D721Med (cell line): ENCODE measurements around the gene POU3F2.

ENCODE experiments used
- DNase-seq: peaks from one replicate; pipeline ENCODE4 v3.0.0; 2011; ENCODE audit warnings: low spot score; ENCODE audit not compliant: insufficient read length
- FAIRE-seq: peaks from 2 replicates; lab custom pipeline; 2011; peaks lifted over from hg19 to GRCh38; lab: Jason Lieb, UNC
- CTCF ChIP-seq: IDR thresholded peaks from 2 replicates; pipeline ENCODE4 v1.5.1; 2012; ENCODE audit warnings: mild to moderate bottlenecking, control low read depth; ENCODE audit not compliant: insufficient read depth; ENCODE audit errors: missing control alignments

POU3F2 gene

GRCh38 chr6:98834060-98835031, at the start of gene POU3F2:
TSS of gene POU3F2 (plus strand) at chr6:98834574. CDS start at chr6:98834874, 300 bp downstream.
- FAIRE-seq (no peak), DNase-seq (peak; percentile 91)
- no peak for TF ChIP-seq CTCF

GRCh38 chr6:98787435-98787834, 46.9 kb upstream of the POU3F2 start:
- FAIRE-seq (no peak), DNase-seq (no peak)
- TF ChIP-seq CTCF: no peak

GRCh38 chr6:98787961-98788360, 46.4 kb upstream of the POU3F2 start:
- DNase-seq (no peak), FAIRE-seq (no peak)
- TF ChIP-seq CTCF: no peak

- DNase-seq (no peak), FAIRE-seq (no peak)
- no peak for TF ChIP-seq CTCF
Observed at GRCh38 chr6:98794307-98794842, 40.0 kb upstream of the POU3F2 start.

GRCh38 chr6:98797217-98797994, 37.0 kb upstream of the POU3F2 start:
- DNase-seq: no peak
- no peak for TF ChIP-seq CTCF
- no peak for FAIRE-seq

GRCh38 chr6:98800866-98801265, 33.5 kb upstream of the POU3F2 start:
- FAIRE-seq: no peak

More at GRCh38 chr6:98800866-98801265, 33.5 kb upstream of the POU3F2 start:
- DNase-seq: no peak
- no peak for TF ChIP-seq CTCF
